Calu3 (cell line): ENCODE measurements around the gene PLPP7. TPM values are rescaled to one million over a fixed set of nuclear protein-coding genes. Genes with fewer than 3 reads are reported as not detected.

ENCODE experiments used
- BruUV-seq: library from RNA; stranded (reverse); fragments of 400-500 nt; replicated peaks from 2 replicates; lab custom pipeline; 2021; lab: Mats Ljungman, UMichigan
- CTCF ChIA-PET: fragments of 300-600 bp; sonication (Branson Sonifier 250); formaldehyde crosslinking; loops from one replicate; lab custom pipeline; 2022; ENCODE audit warnings: antibody characterized with exemption; lab: Charles Lee
- DNase-seq: peaks from one replicate; pipeline ENCODE4 v3.0.0; 2022
- H3K27ac Mint-ChIP-seq: one replicate; pipeline ENCODE4 v1.8.0; 2022; ENCODE audit warnings: mixed read lengths; ENCODE audit not compliant: unreplicated experiment
- H3K27me3 Mint-ChIP-seq: one replicate; pipeline ENCODE4 v1.8.0; 2022; ENCODE audit warnings: mixed read lengths; ENCODE audit not compliant: unreplicated experiment
- H3K36me3 Mint-ChIP-seq: one replicate; pipeline ENCODE4 v1.8.0; 2022; ENCODE audit warnings: mild to moderate bottlenecking, moderate library complexity, mixed read lengths; ENCODE audit not compliant: insufficient read depth, unreplicated experiment
- H3K4me1 Mint-ChIP-seq: one replicate; pipeline ENCODE4 v1.8.0; 2022; ENCODE audit warnings: mild to moderate bottlenecking, low read depth, mixed read lengths; ENCODE audit not compliant: unreplicated experiment
- H3K4me3 Mint-ChIP-seq: one replicate; pipeline ENCODE4 v1.8.0; 2022; ENCODE audit warnings: mild to moderate bottlenecking, low read depth, moderate library complexity, mixed read lengths; ENCODE audit not compliant: unreplicated experiment
- H3K9me3 Mint-ChIP-seq: one replicate; pipeline ENCODE4 v1.8.0; 2022; ENCODE audit warnings: low read depth, mixed read lengths; ENCODE audit not compliant: unreplicated experiment
- CTCF ChIP-seq: fragments of 200-600 bp; IDR thresholded peaks from one replicate; pipeline ENCODE4 v1.8.0; 2022; ENCODE audit warnings: antibody characterized with exemption; ENCODE audit not compliant: unreplicated experiment
- intact Hi-C: fragments of 100-400 bp; cut with micrococcal nuclease; formaldehyde crosslinking; loops from one replicate; pipeline ENCODE4 v1.10.0; 2022; ENCODE audit not compliant: unreplicated experiment
- total RNA-seq: library from RNA; stranded (reverse); gene quantifications from 2 replicates; pipeline ENCODE4 v1.2.3, GENCODE V29; 2022

The PLPP7 gene
- total RNA-seq, 1 experiment from 2014 or later = not detected

- DNase-seq = no peak
- peaks cover 30% of the 10 kb centered on the region for H3K27me3 Mint-ChIP-seq
- CTCF ChIA-PET = no interaction called here
- H3K36me3 Mint-ChIP-seq = no peaks in the 10 kb centered on the region
- intact Hi-C loops = no loop called here
- no peaks in the 10 kb centered on the region for H3K4me1 Mint-ChIP-seq
- TF ChIP-seq CTCF = no peak
- H3K27ac Mint-ChIP-seq = no peak overlapping the region
- no TSS peak for BruUV-seq
- no peak overlapping the region for H3K4me3 Mint-ChIP-seq
- no peaks in the 10 kb centered on the region for H3K9me3 Mint-ChIP-seq
These were observed 30.0 kb downstream of the PLPP7 start for GRCh38 chr9:131319486-131319885.

GRCh38 chr9:131320031-131320685 is 30.6 kb downstream of the PLPP7 start:
- no peak overlapping the region for H3K4me3 Mint-ChIP-seq
- intact Hi-C loops = no loop called here
- H3K27me3 Mint-ChIP-seq = peaks cover 30% of the 10 kb centered on the region
- H3K9me3 Mint-ChIP-seq = no peaks in the 10 kb centered on the region
- no peak for TF ChIP-seq CTCF
- H3K27ac Mint-ChIP-seq = no peak overlapping the region
- no peaks in the 10 kb centered on the region for H3K36me3 Mint-ChIP-seq
- no peaks in the 10 kb centered on the region for H3K4me1 Mint-ChIP-seq
- no peak for DNase-seq
- CTCF ChIA-PET = no interaction called here
- no TSS peak for BruUV-seq

GRCh38 chr9:131323629-131324028 is 34.1 kb downstream of the PLPP7 start:
- H3K4me1 Mint-ChIP-seq = no peaks in the 10 kb centered on the region
- no peak for DNase-seq
- intact Hi-C loops = no loop called here
- H3K36me3 Mint-ChIP-seq = no peaks in the 10 kb centered on the region
- no peaks in the 10 kb centered on the region for H3K9me3 Mint-ChIP-seq
- CTCF ChIA-PET = no interaction called here
- no peak overlapping the region for H3K4me3 Mint-ChIP-seq
- H3K27ac Mint-ChIP-seq = no peak overlapping the region
- H3K27me3 Mint-ChIP-seq = peaks cover 24% of the 10 kb centered on the region
- no TSS peak for BruUV-seq
- no peak for TF ChIP-seq CTCF

GRCh38 chr9:131324736-131325679 is 35.5 kb downstream of the PLPP7 start:
- intact Hi-C loops = no loop called here
- Mint-ChIP-seq H3K27me3 (peaks cover 30% of the 10 kb centered on the region), H3K4me1 (no peaks in the 10 kb centered on the region), H3K9me3 (no peaks in the 10 kb centered on the region), H3K36me3 (no peaks in the 10 kb centered on the region), H3K4me3 (no peak overlapping the region), H3K27ac (no peak overlapping the region)
- BruUV-seq = no TSS peak
- no peak for DNase-seq
- CTCF ChIA-PET = no interaction called here
- no peak for TF ChIP-seq CTCF
